ENCODE data around the gene MYO16.

DNA sequence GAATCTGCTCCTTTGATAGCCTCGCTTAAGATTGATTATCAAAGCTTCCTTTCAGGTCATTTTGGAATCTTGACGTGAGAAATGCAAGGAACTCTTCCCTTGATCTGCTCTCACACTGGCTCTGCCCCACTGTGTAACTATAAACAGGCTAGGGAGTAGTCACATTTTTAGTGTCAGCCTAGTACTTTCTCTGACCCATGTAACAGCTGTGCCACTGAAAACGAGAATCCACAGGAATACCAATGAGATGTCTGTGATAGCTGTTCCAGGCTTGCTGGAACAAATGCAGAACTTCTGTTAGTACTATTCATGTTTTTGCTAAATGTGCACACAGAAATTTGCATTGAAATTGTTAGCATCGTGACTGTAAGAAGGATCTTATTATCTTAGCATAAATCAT lies 221.3 kb downstream of the MYO16 start:
- TF ChIP-seq, protein P1, sequence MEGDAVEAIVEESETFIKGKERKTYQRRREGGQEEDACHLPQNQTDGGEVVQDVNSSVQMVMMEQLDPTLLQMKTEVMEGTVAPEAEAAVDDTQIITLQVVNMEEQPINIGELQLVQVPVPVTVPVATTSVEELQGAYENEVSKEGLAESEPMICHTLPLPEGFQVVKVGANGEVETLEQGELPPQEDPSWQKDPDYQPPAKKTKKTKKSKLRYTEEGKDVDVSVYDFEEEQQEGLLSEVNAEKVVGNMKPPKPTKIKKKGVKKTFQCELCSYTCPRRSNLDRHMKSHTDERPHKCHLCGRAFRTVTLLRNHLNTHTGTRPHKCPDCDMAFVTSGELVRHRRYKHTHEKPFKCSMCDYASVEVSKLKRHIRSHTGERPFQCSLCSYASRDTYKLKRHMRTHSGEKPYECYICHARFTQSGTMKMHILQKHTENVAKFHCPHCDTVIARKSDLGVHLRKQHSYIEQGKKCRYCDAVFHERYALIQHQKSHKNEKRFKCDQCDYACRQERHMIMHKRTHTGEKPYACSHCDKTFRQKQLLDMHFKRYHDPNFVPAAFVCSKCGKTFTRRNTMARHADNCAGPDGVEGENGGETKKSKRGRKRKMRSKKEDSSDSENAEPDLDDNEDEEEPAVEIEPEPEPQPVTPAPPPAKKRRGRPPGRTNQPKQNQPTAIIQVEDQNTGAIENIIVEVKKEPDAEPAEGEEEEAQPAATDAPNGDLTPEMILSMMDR (IDR thresholded peaks at IDR 0.05): no peak
- TF ChIP-seq POLR2A (IDR thresholded peaks at IDR 0.05): no peak

All from ovary (tissue), 3 donors.